ENCODE data around the gene CYP1A2. TPM values are rescaled to one million over a fixed set of nuclear protein-coding genes. Genes with fewer than 3 reads are reported as not detected.

CYP1A2 gene
- total RNA-seq, 1 experiment from 2014 or later: not detected

DNA sequence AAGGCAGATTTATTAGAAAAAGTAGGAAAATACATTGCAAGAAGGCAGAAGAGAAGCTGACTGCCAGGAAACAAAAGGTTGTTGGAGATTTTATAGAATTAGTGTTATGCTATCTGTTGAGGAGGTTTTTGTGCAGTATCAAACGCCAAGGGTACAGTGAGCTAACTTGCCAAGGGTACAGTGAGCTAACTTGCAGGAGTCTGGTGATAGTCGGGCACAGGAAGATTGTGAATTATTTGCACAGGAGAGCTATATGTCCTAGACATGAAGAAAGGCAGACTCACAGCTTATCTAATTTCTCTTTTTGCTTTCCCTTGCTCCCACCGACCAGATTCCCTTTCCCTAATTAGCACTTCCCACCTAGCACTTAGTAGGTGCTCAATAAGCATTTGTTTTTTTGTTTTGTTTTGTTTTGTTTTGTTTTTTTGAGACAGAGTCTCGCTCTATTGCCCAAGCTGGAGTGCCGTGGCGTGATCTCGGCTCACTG, 30.6 kb downstream of the CYP1A2 start:
- Histone ChIP-seq H2BK5ac (ENCODE audit: insufficient read length, low read length) (no peak overlapping the region), H3K79me1 (ENCODE audit: insufficient read depth, low read depth, low read length, poor library complexity, severe bottlenecking) (no peaks in the 10 kb centered on the region), H3K9me3 (ENCODE audit: control insufficient read depth, low read depth, low read length) (no peaks in the 10 kb centered on the region), H4K8ac (replicated peaks; ENCODE audit: insufficient read length, low read depth, low read length) (no peak overlapping the region), H2AK5ac (ENCODE audit: insufficient read length, low read length) (no peak overlapping the region), H3K18ac (ENCODE audit: insufficient read length, low read depth, low read length) (no peak overlapping the region), H3K4ac (ENCODE audit: low read depth, low read length) (no peak overlapping the region), H3K79me2 (ENCODE audit: insufficient read depth, low read length) (no peaks in the 10 kb centered on the region), H3K4me2 (ENCODE audit: insufficient read depth, insufficient read length, low read length) (no peak overlapping the region), H2BK20ac (ENCODE audit: low read depth, low read length, poor library complexity, severe bottlenecking) (no peak overlapping the region), H2BK12ac (ENCODE audit: insufficient read length, low read depth, low read length) (no peak overlapping the region), H3K14ac (ENCODE audit: insufficient read depth, low read length) (no peak overlapping the region), H4K5ac (ENCODE audit: insufficient read length, low read depth, low read length) (no peak overlapping the region), H3K27me3 (ENCODE audit: insufficient read depth, low read length) (peaks cover 4% of the 10 kb centered on the region; the same call in 1 of the 2 replicates), H2BK120ac (ENCODE audit: low read depth, low read length, poor library complexity, severe bottlenecking) (no peak overlapping the region), H3T11ph (ENCODE audit: low read length) (no peak overlapping the region), H4K20me1 (ENCODE audit: control insufficient read depth, insufficient read depth, insufficient read length) (no peaks in the 10 kb centered on the region), H3K23me2 (ENCODE audit: insufficient read length, low read depth, low read length, poor library complexity, severe bottlenecking) (peaks cover 11% of the 10 kb centered on the region), H3K9ac (ENCODE audit: extremely low read depth, insufficient read length, low read length) (no peak overlapping the region), H3K27ac (ENCODE audit: insufficient read length, low read depth, low read length) (no peak overlapping the region), H3K56ac (ENCODE audit: insufficient read length, low read depth, low read length) (no peak overlapping the region), H2AFZ (ENCODE audit: low read length) (no peak overlapping the region), H3K23ac (ENCODE audit: insufficient read length, low read depth, low read length) (no peak overlapping the region), H2BK15ac (ENCODE audit: low read depth, low read length) (no peak overlapping the region), H3K4me1 (ENCODE audit: insufficient read depth, low read length) (no peaks in the 10 kb centered on the region), H4K91ac (ENCODE audit: insufficient read length, low read depth, low read length) (no peak overlapping the region)
- Mint-ChIP-seq H3K4me3 (no peak overlapping the region), H3K9me3 (no peaks in the 10 kb centered on the region), H3K4me1 (peaks cover 37 to 52% of the 10 kb centered on the region in 2 experiments), H3K27ac (no peak overlapping the region), H3K36me3 (ENCODE audit: insufficient read depth in 1 of 3, low read depth in 3 of 3) (no peaks in the 10 kb centered on the region), H3K27me3 (ENCODE audit: low read depth) (peaks cover 45% of the 10 kb centered on the region)
- no peak for DNase-seq
- TF ChIP-seq, protein P1, sequence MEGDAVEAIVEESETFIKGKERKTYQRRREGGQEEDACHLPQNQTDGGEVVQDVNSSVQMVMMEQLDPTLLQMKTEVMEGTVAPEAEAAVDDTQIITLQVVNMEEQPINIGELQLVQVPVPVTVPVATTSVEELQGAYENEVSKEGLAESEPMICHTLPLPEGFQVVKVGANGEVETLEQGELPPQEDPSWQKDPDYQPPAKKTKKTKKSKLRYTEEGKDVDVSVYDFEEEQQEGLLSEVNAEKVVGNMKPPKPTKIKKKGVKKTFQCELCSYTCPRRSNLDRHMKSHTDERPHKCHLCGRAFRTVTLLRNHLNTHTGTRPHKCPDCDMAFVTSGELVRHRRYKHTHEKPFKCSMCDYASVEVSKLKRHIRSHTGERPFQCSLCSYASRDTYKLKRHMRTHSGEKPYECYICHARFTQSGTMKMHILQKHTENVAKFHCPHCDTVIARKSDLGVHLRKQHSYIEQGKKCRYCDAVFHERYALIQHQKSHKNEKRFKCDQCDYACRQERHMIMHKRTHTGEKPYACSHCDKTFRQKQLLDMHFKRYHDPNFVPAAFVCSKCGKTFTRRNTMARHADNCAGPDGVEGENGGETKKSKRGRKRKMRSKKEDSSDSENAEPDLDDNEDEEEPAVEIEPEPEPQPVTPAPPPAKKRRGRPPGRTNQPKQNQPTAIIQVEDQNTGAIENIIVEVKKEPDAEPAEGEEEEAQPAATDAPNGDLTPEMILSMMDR (conservative IDR thresholded peaks at IDR 0.05): no peak
- no CpG with 5 or more reads among the region's 7 CpGs for WGBS (ENCODE audit: extremely low coverage, insufficient read length, low lambda C conversion rate)

Measured in H9 (cell line).